HG02938 (cell line): ENCODE results near the gene BSPRY.
A peak's percentile ranks its signal among the peaks of the same experiment; 100 is the strongest.
"Not testable (repeated sequence)": the region's sequence is repeated elsewhere in the genome, so short reads cannot be mapped to it uniquely, and the experiment has no call there.

ENCODE experiments used
- ATAC-seq: cut with Tn5 transposase; IDR thresholded peaks from one replicate; pipeline ENCODE4 v1.9.1; 2021; ENCODE audit warnings: mild to moderate bottlenecking, moderate library complexity; ENCODE audit not compliant: unreplicated experiment

BSPRY gene

DNA sequence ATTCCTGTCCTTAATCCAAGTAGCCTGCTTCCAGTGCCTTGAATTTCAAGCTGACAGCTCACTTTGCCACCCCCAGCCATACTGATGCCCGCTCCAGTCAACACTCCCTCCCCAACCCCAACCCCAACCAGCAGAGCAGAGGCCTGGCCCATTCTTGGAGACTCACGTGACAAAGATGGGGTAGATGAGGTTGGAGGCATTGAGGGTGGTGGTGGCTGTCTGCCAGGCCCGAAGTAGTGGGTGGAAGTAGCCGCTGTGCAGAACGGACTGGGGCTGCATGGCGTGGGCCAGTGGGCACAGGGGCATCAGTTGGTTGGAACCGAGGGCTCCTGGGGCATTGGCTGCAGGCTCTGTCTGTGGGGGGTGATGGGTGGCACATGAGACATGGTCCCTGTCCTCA is 43.9 kb downstream of the BSPRY start:
- no peak for ATAC-seq

DNA sequence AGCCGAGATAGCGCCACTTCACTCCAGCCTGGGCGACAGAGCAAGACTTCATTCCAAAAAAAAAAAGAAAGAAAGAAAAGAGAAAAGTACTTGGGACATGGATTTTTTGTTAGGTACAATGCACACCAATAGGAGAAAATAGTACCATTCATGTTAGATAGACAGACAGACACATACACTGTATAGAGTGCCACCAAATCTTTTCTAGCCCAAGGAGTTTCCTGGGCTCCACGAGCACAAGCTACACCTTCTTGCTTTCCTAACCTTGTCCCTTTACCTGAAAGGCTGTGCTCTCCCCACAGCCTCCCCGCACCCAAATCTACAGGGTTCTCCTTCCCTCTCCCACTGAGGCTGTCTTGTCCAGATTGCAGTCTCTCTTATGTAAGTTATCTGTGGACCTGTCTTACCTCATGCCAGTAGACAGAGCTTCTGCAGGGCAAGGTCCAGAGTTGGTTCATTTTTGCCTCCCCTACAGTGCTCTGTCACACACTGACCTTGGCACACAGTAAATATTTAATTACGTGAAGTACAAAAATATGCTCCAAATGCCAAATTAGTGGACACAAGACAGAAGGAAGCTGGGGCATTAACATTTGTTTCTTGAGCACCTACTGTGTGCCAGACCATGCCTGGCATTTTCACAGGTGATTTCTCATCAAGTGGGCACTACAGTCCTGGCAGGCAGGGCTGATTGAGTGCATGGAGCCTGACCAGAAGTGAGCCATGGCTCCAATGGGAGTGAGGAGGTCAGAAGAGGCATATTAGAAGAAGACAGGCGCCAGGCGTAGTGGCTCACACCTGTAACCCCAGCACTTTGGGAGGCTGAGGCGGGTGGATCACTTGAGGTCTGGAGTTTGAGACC is 45.9 kb downstream of the BSPRY start:
- ATAC-seq = no peak

DNA sequence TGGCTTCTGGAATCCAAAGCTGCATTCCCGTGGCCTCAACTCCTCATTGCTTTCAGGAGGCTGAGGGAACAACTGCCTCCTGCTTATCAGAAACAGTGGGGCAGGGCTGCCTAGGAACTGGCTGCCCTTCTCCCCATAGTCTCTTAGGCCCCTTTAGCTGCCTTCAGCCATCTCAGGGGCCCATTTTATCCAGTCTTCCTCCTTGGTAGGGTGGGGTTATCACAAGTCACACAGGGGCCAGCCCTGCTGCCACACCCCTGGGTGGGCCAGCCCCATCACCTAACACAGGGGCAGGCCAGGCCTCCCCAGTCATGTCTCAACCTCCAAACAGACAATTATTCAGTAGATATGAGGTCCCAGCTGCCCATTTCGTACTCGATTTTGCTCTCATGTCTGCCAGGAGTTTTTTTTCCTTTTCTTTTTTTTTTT is 47.9 kb downstream of the BSPRY start:
- ATAC-seq = no peak

DNA sequence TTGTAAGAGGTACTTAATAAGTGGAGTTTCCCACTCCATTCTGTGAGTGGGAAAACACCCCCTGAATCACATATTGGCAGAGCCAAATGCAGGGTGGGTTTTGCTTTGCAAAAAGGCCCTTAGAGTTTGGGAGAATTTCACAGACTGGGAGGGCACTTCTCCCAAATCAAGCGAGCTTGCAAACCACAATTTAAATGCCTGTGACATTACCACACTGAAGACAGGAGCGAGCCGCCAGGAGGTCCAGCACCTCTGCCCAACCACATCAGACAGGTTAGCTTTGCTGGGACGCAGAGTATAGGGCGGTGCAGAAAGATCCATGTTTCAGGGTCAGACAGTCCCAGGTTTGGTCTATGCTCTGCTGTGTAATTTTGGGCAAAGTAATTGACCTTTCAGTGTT is 49.5 kb downstream of the BSPRY start:
- ATAC-seq = no peak

DNA sequence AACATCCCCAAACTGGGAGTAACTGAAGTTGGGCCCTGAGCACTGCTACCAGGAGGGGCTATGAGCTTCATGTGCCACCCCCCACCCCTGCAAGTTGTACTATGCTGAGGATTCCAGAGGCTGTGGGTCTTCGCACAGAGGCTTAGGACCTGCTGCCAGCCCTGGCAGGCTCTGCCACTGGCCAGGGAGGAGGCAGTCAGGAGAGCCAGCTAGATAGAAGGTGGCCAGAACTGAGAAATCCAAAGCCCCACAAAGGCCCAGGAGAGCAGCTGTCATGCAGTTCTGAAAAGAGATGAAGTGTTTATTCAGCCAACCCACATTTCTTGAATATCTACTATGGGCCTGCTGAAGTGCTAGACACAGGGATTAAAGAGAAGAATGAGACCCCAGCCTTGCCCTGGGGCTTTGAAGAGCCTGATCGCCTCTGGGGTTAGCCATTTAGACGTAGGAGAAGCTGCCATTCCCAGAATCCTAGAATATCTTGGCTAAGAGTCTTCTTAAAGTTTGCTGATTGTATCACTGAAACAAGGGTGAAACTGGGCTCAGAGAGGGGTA is 50.4 kb downstream of the BSPRY start:
- no peak for ATAC-seq

DNA sequence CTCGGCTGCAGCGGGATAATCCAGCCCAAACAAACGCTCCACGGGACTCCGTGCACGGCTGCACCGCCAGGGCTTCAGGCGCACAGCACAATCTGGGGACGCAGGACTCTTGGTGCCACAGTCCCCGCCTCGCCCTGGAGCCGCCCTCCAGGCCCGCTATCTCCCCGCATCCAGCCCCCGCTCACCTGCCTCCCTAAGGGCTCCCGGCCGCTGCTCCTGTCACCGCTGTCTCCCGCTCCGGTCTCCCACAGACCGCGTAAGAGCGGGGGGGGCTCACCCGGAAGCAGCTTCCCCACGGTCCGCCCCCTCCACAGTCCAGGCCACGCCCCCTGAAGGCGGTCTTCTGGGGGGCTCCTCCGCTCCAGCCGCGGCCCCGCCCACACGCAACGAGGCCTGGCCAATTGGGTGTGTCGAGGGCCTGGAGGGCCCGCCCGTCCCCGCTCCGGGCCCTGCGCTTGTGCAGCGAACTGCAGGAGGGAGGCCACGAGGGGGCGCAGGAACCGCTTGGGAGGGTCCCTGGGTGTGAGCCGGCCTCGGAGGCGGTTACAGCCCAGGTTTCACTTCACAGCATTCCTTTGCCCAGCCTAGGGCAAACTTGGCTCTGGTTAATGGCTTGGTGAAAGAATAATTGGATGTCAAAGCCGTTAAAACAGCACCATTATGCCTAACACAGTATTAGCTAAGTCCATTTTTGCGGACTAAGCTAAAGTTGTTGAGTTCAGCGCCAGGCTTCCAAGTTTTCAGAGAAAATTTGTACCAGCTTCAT is 51.9 kb downstream of the BSPRY start, which contains the start of gene ALAD:
Gene ALAD, minus strand, starts transcription at position 258 of the 766 bp plus-strand sequence. CDS start 7,725 bp downstream, outside the sequence.
- peak; percentile 96 for ATAC-seq

DNA sequence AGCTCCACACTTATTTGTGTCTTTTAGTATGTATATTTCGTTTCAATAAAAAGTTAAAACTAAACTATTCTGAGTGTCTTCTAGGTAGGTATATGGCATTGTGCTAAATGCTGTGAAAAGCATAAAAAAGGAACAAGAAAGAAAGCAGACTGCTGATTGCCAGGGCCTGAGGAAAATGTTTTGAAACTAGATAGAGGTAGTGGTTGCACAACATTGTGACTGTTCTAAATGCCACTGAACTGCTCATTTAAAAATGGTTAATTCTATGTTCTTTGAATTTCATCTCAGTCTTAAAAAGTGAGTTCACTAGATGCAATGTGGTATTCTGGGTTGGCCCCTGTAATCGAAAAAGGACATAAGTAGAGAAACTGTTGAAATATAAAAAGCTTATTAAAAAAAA is 54.3 kb downstream of the BSPRY start:
- ATAC-seq = no peak

DNA sequence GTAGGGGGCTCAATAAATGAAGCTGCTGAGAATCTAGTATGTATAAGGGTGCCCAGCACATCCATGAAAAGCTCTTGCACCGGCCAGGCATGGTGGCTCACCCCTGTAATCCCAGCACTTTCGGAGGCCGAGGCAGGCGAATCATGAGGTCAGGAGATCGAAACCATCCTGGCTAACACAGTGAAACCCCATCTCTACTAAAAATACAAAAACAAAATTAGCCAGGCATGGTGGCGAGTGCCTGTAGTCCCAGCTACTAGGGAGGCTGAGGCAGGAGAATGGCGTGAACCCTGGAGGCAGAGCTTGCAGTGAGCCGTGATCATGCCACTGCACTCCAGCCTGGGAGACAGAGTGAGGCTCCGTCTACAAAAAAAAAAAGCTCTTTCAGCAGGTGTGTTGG is 57.0 kb downstream of the BSPRY start:
- not testable (repeated sequence) for ATAC-seq

DNA sequence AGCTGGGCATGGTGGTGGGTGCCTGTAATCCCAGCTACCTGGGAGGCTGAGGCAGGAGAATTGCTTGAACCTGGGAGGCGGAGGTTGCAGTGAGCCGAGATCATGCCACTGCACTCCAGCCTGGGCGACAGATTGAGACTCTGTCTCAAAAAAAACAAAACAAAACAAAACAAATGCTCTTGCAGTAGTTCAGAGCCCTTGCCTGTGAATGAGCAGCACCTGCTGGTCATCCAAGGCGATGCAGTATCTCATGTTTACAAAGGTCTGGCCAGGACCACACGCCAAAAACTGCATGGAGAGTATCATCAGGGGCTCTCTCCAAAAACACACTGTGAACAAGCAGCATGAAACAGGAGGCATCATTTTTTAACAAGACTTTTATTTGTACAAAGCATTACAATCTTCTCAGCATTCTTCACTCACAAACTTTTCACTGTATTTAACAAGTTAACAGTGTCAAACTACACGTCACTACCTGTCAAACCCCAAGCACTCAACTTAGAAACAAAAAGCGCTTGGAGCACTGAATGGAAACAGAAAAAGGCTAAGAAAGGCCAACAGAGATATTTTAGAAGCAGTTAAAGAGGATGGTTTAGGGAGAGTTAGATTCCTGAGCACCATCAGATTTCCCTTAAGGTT is 57.7 kb downstream of the BSPRY start:
- not testable (repeated sequence) for ATAC-seq

DNA sequence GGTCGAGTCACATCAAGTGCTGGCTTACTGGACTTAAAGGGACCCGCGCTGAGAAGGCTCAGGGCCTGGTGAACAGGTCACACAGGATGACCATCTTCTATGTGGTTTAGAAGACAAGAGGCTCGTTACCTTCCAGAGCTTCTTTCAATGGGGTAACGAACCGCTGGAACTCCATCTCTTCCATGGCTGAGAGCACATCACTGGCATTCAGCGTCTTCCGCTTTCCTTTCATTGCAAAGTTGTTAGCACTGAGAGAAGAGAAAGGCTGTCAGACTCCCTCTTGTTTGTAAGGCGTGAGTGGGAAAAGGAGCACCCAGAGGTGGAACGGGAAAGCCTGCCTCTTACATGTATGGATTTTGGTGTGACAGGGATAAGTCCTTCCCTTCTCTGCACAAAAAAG is 60.1 kb downstream of the BSPRY start:
- ATAC-seq = no peak

DNA sequence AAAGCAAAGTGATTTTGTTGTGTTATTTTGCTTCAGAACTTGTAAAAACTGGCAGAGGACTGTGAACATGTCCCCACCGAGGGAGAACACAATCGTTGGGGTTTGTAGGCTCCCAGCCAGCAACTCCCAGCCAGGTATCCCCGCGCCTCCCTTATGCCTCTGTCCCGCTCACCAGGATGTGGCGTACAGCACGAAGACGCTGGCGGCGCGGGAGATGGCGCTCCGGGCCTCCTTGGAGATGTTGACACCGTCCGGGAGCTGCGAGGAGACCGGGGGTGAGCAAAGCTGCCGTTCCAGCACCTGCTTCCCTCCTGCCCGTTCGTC is 60.5 kb downstream of the BSPRY start:
- peak; percentile 12 for ATAC-seq

DNA sequence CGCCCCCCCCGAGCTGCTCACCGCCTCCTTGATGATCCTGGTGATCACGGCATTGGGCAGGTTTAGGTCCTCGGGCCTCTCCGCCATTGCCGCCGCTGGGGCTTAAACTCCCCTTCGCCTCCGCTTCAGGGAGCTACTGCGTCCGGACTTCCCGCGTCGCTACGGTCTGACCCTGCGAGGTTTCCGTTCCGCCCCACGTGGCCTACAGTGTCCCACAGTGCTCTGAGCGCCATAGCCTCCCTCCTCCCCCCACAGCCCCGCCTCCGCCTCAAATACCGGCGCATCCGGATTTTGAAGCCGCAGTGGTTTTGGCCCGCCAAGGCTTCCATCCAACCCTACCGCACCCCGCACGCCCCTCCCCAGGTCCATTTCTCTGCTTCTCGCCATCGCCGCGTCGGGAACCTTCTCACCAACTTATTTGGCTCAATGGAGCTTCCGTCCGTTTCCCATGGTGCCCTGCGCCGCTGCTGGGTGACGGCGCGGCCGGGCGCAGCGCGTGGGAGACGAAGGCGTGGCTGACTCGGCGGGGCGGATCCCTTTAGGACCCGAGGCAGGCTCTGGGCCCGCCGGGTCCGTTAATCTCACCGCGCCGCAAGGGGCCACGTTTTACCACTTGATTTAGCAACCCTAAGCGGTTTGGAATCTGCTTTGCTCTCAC is 61.0 kb downstream of the BSPRY start, which contains the start of the genes C9orf43 and POLE3:
Gene C9orf43, plus strand, starts transcription at position 541 of the 658 bp plus-strand sequence. CDS start 2,747 bp downstream, outside the sequence.
Gene POLE3, minus strand, starts transcription at position 469 of the 658 bp plus-strand sequence. Its CDS starts 382 bp downstream, at position 87.
- peak; percentile 91 for ATAC-seq

DNA sequence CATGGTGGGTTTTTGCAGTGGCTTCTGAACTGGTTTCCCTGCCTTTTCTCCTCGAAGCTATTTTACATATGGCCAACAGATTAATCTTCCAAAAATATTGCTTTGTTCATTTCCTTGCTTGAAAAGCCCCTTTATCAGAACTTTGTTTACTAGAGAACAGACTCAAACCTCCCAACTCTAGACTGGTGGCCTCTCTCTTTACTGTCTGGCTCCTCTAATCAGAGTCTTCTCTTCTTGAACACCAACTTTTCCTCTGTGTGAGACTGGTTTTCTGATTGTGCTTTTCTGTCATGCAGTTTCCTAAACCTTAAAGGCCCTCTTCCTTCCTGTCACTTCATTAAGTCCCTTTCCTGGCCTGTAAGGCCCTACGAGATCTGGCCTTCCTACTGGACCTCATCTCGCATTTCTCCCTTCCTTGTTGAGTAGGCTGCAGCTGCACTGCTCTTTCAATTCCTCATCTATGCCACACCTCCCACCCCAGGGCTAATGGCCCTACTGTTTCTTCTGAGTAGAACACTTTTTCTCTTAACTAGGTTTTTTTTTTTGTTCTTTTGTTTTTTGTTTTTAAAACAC is 66.9 kb downstream of the BSPRY start:
- peak; percentile 98 for ATAC-seq

DNA sequence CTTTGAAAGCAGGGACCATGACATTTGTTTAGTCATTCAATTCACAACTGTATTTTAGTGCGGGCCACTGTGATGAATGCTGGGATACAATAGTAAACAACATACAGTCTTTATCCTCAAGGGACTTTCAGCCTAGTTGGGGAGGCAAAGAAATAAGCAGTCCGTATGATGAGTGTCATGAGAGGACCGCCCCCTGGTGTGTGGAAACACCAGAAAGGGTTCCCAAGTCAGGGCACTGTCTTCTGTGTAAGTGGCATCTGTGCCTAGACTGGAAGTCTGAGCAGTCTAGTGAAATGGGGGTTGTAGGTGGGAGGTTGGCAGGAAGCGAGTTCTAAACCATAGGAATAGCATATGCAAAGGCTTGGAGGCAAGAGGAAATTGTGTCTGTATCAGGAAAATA is 68.0 kb downstream of the BSPRY start:
- no peak for ATAC-seq
